ENCODE results near the gene TBC1D14. TPM values are rescaled to one million over a fixed set of nuclear protein-coding genes. Genes with fewer than 3 reads are reported as not detected.

The TBC1D14 gene
- total and polyA plus RNA-seq, 5 donors from 2014 or later, result 46.6 to 67.7 (median 52.2) TPM

DNA sequence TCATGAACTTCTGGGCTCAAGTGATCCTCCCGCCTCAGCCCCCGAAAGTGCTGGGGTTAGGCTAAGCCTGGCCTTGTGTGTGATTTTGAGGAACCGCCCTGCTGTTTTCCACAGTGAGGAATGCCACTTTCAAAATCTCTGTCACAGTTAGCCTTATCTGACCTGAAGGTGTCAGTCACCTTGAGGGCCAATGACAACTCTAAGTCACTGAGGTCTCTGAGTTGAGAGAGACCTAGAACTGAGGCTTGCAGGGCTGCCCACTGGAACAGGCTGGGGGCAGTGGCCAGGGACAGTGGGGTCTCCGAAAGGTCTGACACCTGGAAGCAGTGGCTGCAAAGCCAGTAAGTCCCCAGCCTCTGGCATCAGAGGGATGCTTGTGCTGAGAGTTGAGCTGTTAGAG, 139.7 kb downstream of the TBC1D14 start:
- peaks cover 17% of the 10 kb centered on the region for H3K36me3 ChIP-seq (ENCODE audit: control insufficient read depth, insufficient read depth, low read length)
- Mint-ChIP-seq H3K36me3 (peaks cover 24% of the 10 kb centered on the region), H3K4me3 (peak overlapping the region in 2 of 4 donors; percentile 21 to 38), H3K9me3 (no peaks in the 10 kb centered on the region), H3K27me3 (no peaks in the 10 kb centered on the region), H3K27ac (peak overlapping the region in 2 of 3 donors; percentile 46 to 49), H3K4me1 (peaks cover 5 to 71% (median 36%) of the 10 kb centered on the region in 4 donors)
- peaks cover 45% of the 10 kb centered on the region for H3K4me1 ChIP-seq (ENCODE audit: control insufficient read depth, insufficient read depth, low read length, poor library complexity, severe bottlenecking)
- no peak overlapping the region for H3K27ac ChIP-seq (ENCODE audit: insufficient read depth, low read length, poor library complexity, severe bottlenecking)
- H3K9me3 ChIP-seq (ENCODE audit: control insufficient read depth in 2 of 2, low read length in 2 of 2), result no peaks in the 10 kb centered on the region
- no peak overlapping the region for H3K4me3 ChIP-seq (ENCODE audit: low read depth, low read length)
- no peaks in the 10 kb centered on the region for H3K27me3 ChIP-seq (ENCODE audit: control insufficient read depth, insufficient read depth, low read length)
- DNase-seq, result no peak
- ATAC-seq (ENCODE audit: low read depth in 2 of 2), result no peak

DNA sequence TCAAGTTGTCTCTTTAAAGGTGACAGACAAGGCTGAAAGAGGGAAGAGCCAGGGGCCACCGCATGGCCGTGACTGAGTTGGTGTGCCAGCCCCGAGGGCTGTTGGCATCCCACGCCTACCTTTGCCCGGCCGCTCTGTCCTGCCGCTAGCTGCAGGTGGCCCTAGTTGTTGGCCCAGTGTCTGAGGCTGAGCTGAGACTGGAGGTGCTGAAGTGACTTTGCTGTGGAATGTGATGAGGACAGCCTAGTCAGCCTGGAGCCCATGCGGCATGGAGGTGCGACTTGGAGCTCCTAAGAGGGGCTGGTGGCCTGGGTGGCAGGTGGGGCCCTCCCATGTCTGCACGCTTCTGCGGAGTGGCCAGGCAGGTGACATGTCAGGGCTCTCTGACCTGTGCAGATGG, 140.1 kb downstream of the TBC1D14 start:
- Histone ChIP-seq H3K36me3 (ENCODE audit: control insufficient read depth, insufficient read depth, low read length) (peaks cover 22% of the 10 kb centered on the region), H3K4me3 (ENCODE audit: low read depth, low read length) (no peak overlapping the region), H3K4me1 (ENCODE audit: control insufficient read depth, insufficient read depth, low read length, poor library complexity, severe bottlenecking) (peaks cover 41% of the 10 kb centered on the region), H3K27me3 (ENCODE audit: control insufficient read depth, insufficient read depth, low read length) (no peaks in the 10 kb centered on the region), H3K27ac (ENCODE audit: insufficient read depth, low read length, poor library complexity, severe bottlenecking) (no peak overlapping the region), H3K9me3 (ENCODE audit: control insufficient read depth in 2 of 2, low read length in 2 of 2) (no peaks in the 10 kb centered on the region)
- peaks cover 26% of the 10 kb centered on the region for H3K36me3 Mint-ChIP-seq
- no peak for ATAC-seq (ENCODE audit: low read depth in 2 of 2)
- peaks cover 5 to 66% (median 34%) of the 10 kb centered on the region in 4 donors for H3K4me1 Mint-ChIP-seq
- no peak for DNase-seq
- no peak overlapping the region for H3K4me3 Mint-ChIP-seq
- H3K9me3 Mint-ChIP-seq, result no peaks in the 10 kb centered on the region
- no peaks in the 10 kb centered on the region for H3K27me3 Mint-ChIP-seq
- H3K27ac Mint-ChIP-seq, result peak overlapping the region in 2 of 3 donors; percentile 46 to 49

DNA sequence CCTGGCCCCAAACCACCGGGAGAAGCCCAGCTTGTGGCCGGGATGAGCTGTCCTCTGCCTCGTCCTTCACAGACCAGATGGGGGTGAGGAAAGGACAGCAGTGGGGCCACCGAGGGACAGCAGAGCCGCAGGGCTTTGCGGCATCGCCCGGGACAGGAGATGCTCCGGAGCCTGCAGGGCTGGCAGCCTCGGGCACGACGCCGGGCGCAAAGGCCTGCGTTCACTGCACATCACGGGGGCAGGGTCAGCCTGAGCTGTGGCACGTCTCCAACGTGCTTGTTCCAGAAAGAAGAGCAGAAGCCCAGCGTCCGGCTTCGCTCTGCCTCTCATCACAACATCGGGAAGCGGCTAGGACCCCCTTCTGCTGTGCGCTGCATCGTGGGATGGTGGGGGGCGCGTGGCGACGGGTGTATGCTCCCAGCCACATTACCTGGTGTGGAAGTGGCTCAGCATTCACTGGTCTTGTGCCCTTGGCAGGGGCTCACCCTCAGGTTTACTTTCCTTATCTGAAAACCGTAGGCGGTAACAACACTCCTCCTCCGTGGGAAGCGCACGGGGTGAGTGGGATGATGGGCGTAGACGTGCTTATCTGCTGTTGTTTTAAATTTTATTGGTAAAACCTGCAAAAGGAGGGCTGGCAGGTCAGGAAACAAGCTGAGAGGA, 141.0 kb downstream of the TBC1D14 start:
- Histone ChIP-seq H3K9me3 (ENCODE audit: control insufficient read depth in 2 of 2, low read length in 2 of 2) (no peaks in the 10 kb centered on the region), H3K36me3 (ENCODE audit: control insufficient read depth, insufficient read depth, low read length) (peaks cover 26% of the 10 kb centered on the region), H3K27me3 (ENCODE audit: control insufficient read depth, insufficient read depth, low read length) (no peaks in the 10 kb centered on the region), H3K4me3 (ENCODE audit: low read depth, low read length) (no peak overlapping the region), H3K4me1 (ENCODE audit: control insufficient read depth, insufficient read depth, low read length, poor library complexity, severe bottlenecking) (peaks cover 32% of the 10 kb centered on the region), H3K27ac (ENCODE audit: insufficient read depth, low read length, poor library complexity, severe bottlenecking) (no peak overlapping the region)
- no peak for ATAC-seq (ENCODE audit: low read depth in 2 of 2)
- H3K4me1 Mint-ChIP-seq, result peaks cover 1 to 57% (median 26%) of the 10 kb centered on the region in 4 donors
- no peaks in the 10 kb centered on the region for H3K27me3 Mint-ChIP-seq
- no peaks in the 10 kb centered on the region for H3K9me3 Mint-ChIP-seq
- peak overlapping the region in 1 of 4 donors; percentile 77 for H3K4me3 Mint-ChIP-seq
- H3K27ac Mint-ChIP-seq, result peak overlapping the region in 1 of 3 donors; percentile 42
- DNase-seq, result no peak
- H3K36me3 Mint-ChIP-seq, result peaks cover 20% of the 10 kb centered on the region

DNA sequence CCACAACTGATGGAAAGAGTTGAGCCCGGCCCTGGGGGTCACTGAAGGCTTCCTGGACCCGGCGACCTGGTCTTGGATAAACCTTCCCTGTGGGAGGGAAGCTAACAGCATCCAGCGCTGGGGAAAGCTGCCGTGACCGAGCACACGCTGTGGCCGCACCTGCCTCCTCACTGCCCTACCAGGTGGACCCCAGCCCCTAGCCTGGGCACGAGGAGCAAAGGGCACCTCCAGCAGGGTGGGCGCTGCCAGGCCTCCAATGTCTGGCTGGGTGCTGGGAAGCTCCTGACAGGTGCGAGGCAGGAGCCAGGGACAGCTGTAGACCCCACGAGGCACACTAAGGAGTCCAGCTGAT, 141.5 kb downstream of the TBC1D14 start:
- no peak overlapping the region for H3K27ac ChIP-seq (ENCODE audit: insufficient read depth, low read length, poor library complexity, severe bottlenecking)
- no peak overlapping the region for H3K4me3 ChIP-seq (ENCODE audit: low read depth, low read length)
- no peaks in the 10 kb centered on the region for H3K9me3 Mint-ChIP-seq
- ATAC-seq (ENCODE audit: low read depth in 2 of 2), result no peak
- no peaks in the 10 kb centered on the region for H3K27me3 ChIP-seq (ENCODE audit: control insufficient read depth, insufficient read depth, low read length)
- H3K36me3 Mint-ChIP-seq, result peaks cover 19% of the 10 kb centered on the region
- peak overlapping the region in 1 of 4 donors; percentile 77 for H3K4me3 Mint-ChIP-seq
- no peak overlapping the region for H3K27ac Mint-ChIP-seq
- no peaks in the 10 kb centered on the region for H3K27me3 Mint-ChIP-seq
- H3K36me3 ChIP-seq (ENCODE audit: control insufficient read depth, insufficient read depth, low read length), result peaks cover 31% of the 10 kb centered on the region
- peaks cover 27% of the 10 kb centered on the region for H3K4me1 ChIP-seq (ENCODE audit: control insufficient read depth, insufficient read depth, low read length, poor library complexity, severe bottlenecking)
- no peaks in the 10 kb centered on the region for H3K9me3 ChIP-seq (ENCODE audit: control insufficient read depth in 2 of 2, low read length in 2 of 2)
- no peak for DNase-seq
- H3K4me1 Mint-ChIP-seq, result peaks cover 0 to 53% (median 24%) of the 10 kb centered on the region in 4 donors

DNA sequence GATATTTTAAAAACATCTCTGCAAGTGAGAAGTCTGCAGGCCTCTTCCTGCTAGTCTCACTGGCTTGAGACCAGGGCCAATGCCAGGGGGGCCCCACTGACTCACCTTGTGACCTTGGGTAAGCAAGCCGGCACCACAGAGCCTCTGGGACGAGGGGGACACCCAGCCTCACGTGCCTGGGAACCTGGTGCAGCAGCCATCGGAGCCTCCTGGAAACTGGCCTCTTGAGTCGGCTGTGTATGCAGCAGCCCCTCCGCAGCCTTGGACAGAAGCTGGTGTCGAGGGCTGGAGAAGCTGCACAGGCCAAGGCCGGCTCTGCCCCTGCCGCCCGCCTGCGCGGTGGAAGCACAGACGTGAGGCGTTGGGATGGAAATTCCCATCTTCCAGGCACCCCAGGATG, 142.3 kb downstream of the TBC1D14 start:
- Mint-ChIP-seq H3K36me3 (peaks cover 19% of the 10 kb centered on the region), H3K4me3 (no peak overlapping the region), H3K27me3 (no peaks in the 10 kb centered on the region), H3K9me3 (no peaks in the 10 kb centered on the region), H3K4me1 (peaks cover 4 to 45% (median 17%) of the 10 kb centered on the region in 4 donors), H3K27ac (no peak overlapping the region)
- DNase-seq (no peak), ATAC-seq (ENCODE audit: low read depth in 2 of 2) (no peak)
- Histone ChIP-seq H3K27ac (ENCODE audit: insufficient read depth, low read length, poor library complexity, severe bottlenecking) (no peak overlapping the region), H3K4me3 (ENCODE audit: low read depth, low read length) (no peak overlapping the region), H3K27me3 (ENCODE audit: control insufficient read depth, insufficient read depth, low read length) (no peaks in the 10 kb centered on the region), H3K4me1 (ENCODE audit: control insufficient read depth, insufficient read depth, low read length, poor library complexity, severe bottlenecking) (peaks cover 19% of the 10 kb centered on the region), H3K36me3 (ENCODE audit: control insufficient read depth, insufficient read depth, low read length) (peaks cover 39% of the 10 kb centered on the region), H3K9me3 (ENCODE audit: control insufficient read depth in 2 of 2, low read length in 2 of 2) (no peaks in the 10 kb centered on the region)

DNA sequence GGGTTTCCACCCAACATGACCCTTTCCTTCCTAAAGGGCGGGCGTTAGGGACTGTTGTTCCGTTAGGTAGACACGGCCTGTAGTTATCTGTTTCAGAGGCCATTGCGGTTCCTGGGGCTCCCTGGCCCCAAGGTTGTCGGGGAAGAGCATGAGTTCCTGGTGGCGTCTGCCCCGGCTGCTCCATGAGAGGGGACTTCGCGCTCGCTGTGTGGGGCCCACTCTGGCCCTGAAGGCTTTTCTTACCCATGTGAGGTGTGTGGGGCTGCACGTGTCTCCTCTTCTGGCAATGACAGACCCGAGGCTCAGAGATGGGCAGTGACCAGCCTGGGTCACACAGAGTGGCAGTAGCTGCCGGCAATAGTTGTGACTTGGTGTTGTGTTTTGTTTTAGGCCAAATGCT, 142.7 kb downstream of the TBC1D14 start:
- no peak overlapping the region for H3K4me3 ChIP-seq (ENCODE audit: low read depth, low read length)
- Mint-ChIP-seq H3K27me3 (no peaks in the 10 kb centered on the region), H3K4me3 (no peak overlapping the region), H3K27ac (peak overlapping the region in 1 of 3 donors; percentile 60), H3K9me3 (no peaks in the 10 kb centered on the region), H3K36me3 (peaks cover 15% of the 10 kb centered on the region), H3K4me1 (peaks cover 4 to 41% (median 13%) of the 10 kb centered on the region in 4 donors)
- peaks cover 43% of the 10 kb centered on the region for H3K36me3 ChIP-seq (ENCODE audit: control insufficient read depth, insufficient read depth, low read length)
- H3K9me3 ChIP-seq (ENCODE audit: control insufficient read depth in 2 of 2, low read length in 2 of 2), result no peaks in the 10 kb centered on the region
- DNase-seq (no peak), ATAC-seq (ENCODE audit: low read depth in 2 of 2) (no peak)
- peaks cover 17% of the 10 kb centered on the region for H3K4me1 ChIP-seq (ENCODE audit: control insufficient read depth, insufficient read depth, low read length, poor library complexity, severe bottlenecking)
- no peak overlapping the region for H3K27ac ChIP-seq (ENCODE audit: insufficient read depth, low read length, poor library complexity, severe bottlenecking)
- no peaks in the 10 kb centered on the region for H3K27me3 ChIP-seq (ENCODE audit: control insufficient read depth, insufficient read depth, low read length)

DNA sequence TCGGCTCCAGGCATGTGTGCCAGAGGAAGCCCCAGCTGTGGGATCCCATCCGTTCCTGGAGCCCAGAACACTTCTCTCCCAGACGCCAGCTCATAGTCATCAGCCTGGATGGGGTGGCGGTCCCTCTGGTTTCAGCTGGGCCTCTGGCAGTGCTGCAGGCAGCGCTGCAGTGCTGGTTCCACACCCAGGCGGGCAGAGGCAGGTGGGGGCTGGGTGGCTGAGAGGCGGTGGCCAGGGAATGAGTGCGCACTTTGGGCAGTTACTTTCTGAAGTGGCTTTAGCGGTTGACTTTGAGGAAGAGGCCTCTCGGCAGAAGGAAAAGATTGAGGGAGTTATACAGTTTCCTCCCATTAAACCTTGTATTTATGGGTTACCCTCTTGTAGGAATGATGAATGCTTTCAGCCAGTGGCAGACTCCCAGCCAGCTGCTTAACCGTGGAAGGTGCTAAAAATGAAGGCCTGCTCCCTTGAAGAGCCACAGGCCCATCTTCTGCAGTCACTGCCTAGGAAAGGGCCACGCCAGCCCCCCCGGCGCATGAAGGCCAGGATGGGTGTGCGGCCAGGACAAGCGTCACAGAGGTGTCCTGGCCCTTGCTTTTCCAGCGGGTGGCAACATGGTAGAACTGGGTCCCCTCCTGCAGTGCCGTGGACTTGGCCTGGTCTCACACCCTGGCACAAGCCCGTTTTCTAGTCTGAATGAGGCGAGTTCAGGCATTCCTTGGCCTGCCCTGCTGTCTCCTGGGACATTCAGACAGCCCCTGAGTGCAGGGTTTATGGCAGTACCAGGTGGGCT, 143.5 kb downstream of the TBC1D14 start:
- peak overlapping the region in 2 of 4 donors; percentile 54 to 68 for H3K4me3 Mint-ChIP-seq
- H3K4me3 ChIP-seq (ENCODE audit: low read depth, low read length), result no peak overlapping the region
- peaks cover 14% of the 10 kb centered on the region for H3K36me3 Mint-ChIP-seq
- H3K36me3 ChIP-seq (ENCODE audit: control insufficient read depth, insufficient read depth, low read length), result peaks cover 40% of the 10 kb centered on the region
- H3K27me3 Mint-ChIP-seq, result no peaks in the 10 kb centered on the region
- H3K27ac ChIP-seq (ENCODE audit: insufficient read depth, low read length, poor library complexity, severe bottlenecking), result no peak overlapping the region
- ATAC-seq (ENCODE audit: low read depth in 2 of 2) (no peak), DNase-seq (no peak)
- H3K9me3 ChIP-seq (ENCODE audit: control insufficient read depth in 2 of 2, low read length in 2 of 2), result no peaks in the 10 kb centered on the region
- peak overlapping the region in 1 of 3 donors; percentile 60 for H3K27ac Mint-ChIP-seq
- H3K4me1 ChIP-seq (ENCODE audit: control insufficient read depth, insufficient read depth, low read length, poor library complexity, severe bottlenecking), result peaks cover 10% of the 10 kb centered on the region
- no peaks in the 10 kb centered on the region for H3K27me3 ChIP-seq (ENCODE audit: control insufficient read depth, insufficient read depth, low read length)
- H3K4me1 Mint-ChIP-seq, result peaks cover 4 to 37% (median 9%) of the 10 kb centered on the region in 4 donors
- no peaks in the 10 kb centered on the region for H3K9me3 Mint-ChIP-seq
